ENCODE results near the gene TRIM26.

TRIM26 gene

GRCh38 chr6:30167101-30167500 lies 46.1 kb downstream of the TRIM26 start:
- TF ChIP-seq RAD21 (IDR thresholded peaks at IDR 0.05; ENCODE audit: low read depth) (no peak), YY1 (IDR thresholded peaks at IDR 0.05; ENCODE audit: low read depth) (no peak), TEAD4 (IDR thresholded peaks at IDR 0.05) (no peak), TAF1 (IDR thresholded peaks at IDR 0.05; ENCODE audit: low read depth) (no peak), REST (IDR thresholded peaks at IDR 0.05; ENCODE audit: low read depth) (no peak), FOXM1 (IDR thresholded peaks at IDR 0.05; ENCODE audit: borderline replicate concordance, low read depth) (no peak)
- TF ChIP-seq, protein P1, sequence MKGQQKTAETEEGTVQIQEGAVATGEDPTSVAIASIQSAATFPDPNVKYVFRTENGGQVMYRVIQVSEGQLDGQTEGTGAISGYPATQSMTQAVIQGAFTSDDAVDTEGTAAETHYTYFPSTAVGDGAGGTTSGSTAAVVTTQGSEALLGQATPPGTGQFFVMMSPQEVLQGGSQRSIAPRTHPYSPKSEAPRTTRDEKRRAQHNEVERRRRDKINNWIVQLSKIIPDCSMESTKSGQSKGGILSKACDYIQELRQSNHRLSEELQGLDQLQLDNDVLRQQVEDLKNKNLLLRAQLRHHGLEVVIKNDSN (IDR thresholded peaks at IDR 0.05) = no peak
- TF ChIP-seq, protein P2, sequence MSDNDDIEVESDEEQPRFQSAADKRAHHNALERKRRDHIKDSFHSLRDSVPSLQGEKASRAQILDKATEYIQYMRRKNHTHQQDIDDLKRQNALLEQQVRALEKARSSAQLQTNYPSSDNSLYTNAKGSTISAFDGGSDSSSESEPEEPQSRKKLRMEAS (IDR thresholded peaks at IDR 0.05) = no peak

GRCh38 chr6:30164714-30165113 lies 48.5 kb downstream of the TRIM26 start:
- TF ChIP-seq TCF12 (IDR thresholded peaks at IDR 0.05; ENCODE audit: low read depth) (no peak), CEBPB (IDR thresholded peaks at IDR 0.05) (no peak), TEAD4 (IDR thresholded peaks at IDR 0.05) (no peak), REST (IDR thresholded peaks at IDR 0.05; ENCODE audit: low read depth) (no peak), CREB1 (IDR thresholded peaks at IDR 0.05; ENCODE audit: low read depth) (no peak), RAD21 (IDR thresholded peaks at IDR 0.05; ENCODE audit: low read depth) (no peak), FOXM1 (IDR thresholded peaks at IDR 0.05; ENCODE audit: borderline replicate concordance, low read depth) (no peak), NFIC (IDR thresholded peaks at IDR 0.05) (no peak), YY1 (IDR thresholded peaks at IDR 0.05; ENCODE audit: low read depth) (no peak), EP300 (IDR thresholded peaks at IDR 0.05; ENCODE audit: borderline replicate concordance) (no peak)
- TF ChIP-seq, protein P1 (IDR thresholded peaks at IDR 0.05) = no peak
- TF ChIP-seq, protein P2 (IDR thresholded peaks at IDR 0.05) = no peak

- TF ChIP-seq YY1 (IDR thresholded peaks at IDR 0.05; ENCODE audit: low read depth) = no peak
- no peak for TF ChIP-seq NFIC (IDR thresholded peaks at IDR 0.05)
These were observed 49.1 kb downstream of the TRIM26 start for GRCh38 chr6:30163918-30164654.

DNA sequence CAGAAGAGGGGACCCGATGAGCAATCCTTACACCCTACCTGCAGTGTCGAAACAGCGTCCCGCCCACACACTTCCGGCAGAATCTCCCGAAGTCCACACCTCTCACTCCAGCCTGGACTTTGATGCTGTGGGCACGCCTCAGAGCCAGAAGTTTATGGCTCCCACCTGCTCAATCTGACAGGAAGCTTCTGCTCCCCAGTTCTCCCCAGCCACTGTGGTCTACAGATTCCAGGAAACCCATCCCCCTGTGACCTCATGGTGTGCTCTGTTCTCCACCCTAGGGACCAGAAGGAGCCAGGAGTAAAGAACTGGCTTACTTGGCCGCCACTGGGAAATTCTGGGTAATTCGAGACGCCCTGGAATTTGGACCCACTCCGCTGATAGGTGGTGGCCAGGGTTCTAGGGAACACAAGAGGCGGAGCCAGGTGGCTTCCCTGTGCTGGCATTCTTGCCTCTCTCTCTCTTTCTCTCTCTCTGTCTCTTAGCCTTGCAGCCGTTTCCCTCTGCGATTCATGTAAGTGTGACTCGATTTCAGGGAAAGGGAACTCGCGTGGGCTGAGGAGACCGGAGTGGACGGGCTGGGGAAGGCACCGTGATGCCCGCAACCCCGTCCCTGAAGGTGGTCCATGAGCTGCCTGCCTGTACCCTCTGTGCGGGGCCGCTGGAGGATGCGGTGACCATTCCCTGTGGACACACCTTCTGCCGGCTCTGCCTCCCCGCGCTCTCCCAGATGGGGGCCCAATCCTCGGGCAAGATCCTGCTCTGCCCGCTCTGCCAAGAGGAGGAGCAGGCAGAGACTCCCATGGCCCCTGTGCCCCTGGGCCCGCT lies 49.9 kb downstream of the TRIM26 start, which contains the start of gene TRIM15:
Gene TRIM15 (plus strand): TSS at position 457 of the 828 bp plus-strand sequence. CDS start 139 bp downstream, at position 596.
- TF ChIP-seq EGR1 (IDR thresholded peaks at IDR 0.05) = peak; percentile 83
- no peak for TF ChIP-seq FOXM1 (IDR thresholded peaks at IDR 0.05; ENCODE audit: borderline replicate concordance, low read depth)
- TF ChIP-seq CEBPB (IDR thresholded peaks at IDR 0.05) = peak; percentile 53; the same call in 1 of the 2 replicates
- no peak for TF ChIP-seq TCF12 (IDR thresholded peaks at IDR 0.05; ENCODE audit: low read depth)

GRCh38 chr6:30162265-30163089 lies 50.7 kb downstream of the TRIM26 start:
- TF ChIP-seq REST (IDR thresholded peaks at IDR 0.05; ENCODE audit: low read depth) = no peak
- TF ChIP-seq FOXM1 (IDR thresholded peaks at IDR 0.05; ENCODE audit: borderline replicate concordance, low read depth) = no peak
- no peak for TF ChIP-seq CEBPB (IDR thresholded peaks at IDR 0.05)
- no peak for TF ChIP-seq RAD21 (IDR thresholded peaks at IDR 0.05; ENCODE audit: low read depth)
- TF ChIP-seq ZBTB7A (IDR thresholded peaks at IDR 0.05; ENCODE audit: low read depth) = no peak
- TF ChIP-seq, protein P1 (IDR thresholded peaks at IDR 0.05) = no peak
- no peak for TF ChIP-seq YY1 (IDR thresholded peaks at IDR 0.05; ENCODE audit: low read depth)
- no peak for TF ChIP-seq EP300 (IDR thresholded peaks at IDR 0.05; ENCODE audit: borderline replicate concordance)
- TF ChIP-seq NFIC (IDR thresholded peaks at IDR 0.05) = no peak

Measured in Ishikawa (cell line).